GM23248 (cell line): Measurements from ENCODE around the gene LTO1. TPM values are rescaled to one million over a fixed set of nuclear protein-coding genes. Genes with fewer than 3 reads are reported as not detected.

Experiments used
- DNase-seq: peaks from one replicate; pipeline ENCODE4 v3.0.0-alpha.2; 2015
- H2AFZ ChIP-seq: fragments of 200-600 bp; sonication (generic); 2 replicates; pipeline ENCODE4 v1.6.1; 2016; ENCODE audit warnings: antibody characterized with exemption
- H3F3A ChIP-seq: fragments of 200-600 bp; sonication (generic); 2 replicates; pipeline ENCODE4 v1.6.1; 2016; ENCODE audit warnings: mild to moderate bottlenecking, antibody characterized with exemption, mixed run types; ENCODE audit not compliant: insufficient read depth
- H3K27ac ChIP-seq: fragments of 200-600 bp; sonication (generic); 2 replicates; pipeline ENCODE4 v1.5.1; 2016; ENCODE audit warnings: mild to moderate bottlenecking
- H3K27me3 ChIP-seq: fragments of 200-600 bp; sonication (generic); replicated peaks from 2 replicates; pipeline ENCODE4 v1.6.1; 2016; ENCODE audit warnings: mild to moderate bottlenecking; ENCODE audit not compliant: insufficient read depth
- H3K36me3 ChIP-seq: fragments of 200-600 bp; sonication (generic); 2 replicates; pipeline ENCODE4 v1.6.1; 2016; ENCODE audit warnings: low read depth, mild to moderate bottlenecking
- H3K4me1 ChIP-seq: fragments of 200-600 bp; sonication (generic); 2 replicates; pipeline ENCODE4 v1.6.1; 2016; ENCODE audit warnings: mild to moderate bottlenecking; ENCODE audit not compliant: insufficient read depth
- H3K4me2 ChIP-seq: fragments of 200-600 bp; sonication (generic); one replicate; pipeline ENCODE4 v1.6.1; 2016; ENCODE audit warnings: mild to moderate bottlenecking; ENCODE audit not compliant: unreplicated experiment
- H3K4me3 ChIP-seq: fragments of 200-600 bp; sonication (generic); 2 replicates; pipeline ENCODE4 v1.5.1; 2016; ENCODE audit warnings: mild to moderate bottlenecking
- H3K79me2 ChIP-seq: fragments of 200-600 bp; sonication (generic); 2 replicates; pipeline ENCODE4 v1.6.1; 2016; ENCODE audit warnings: mild to moderate bottlenecking; ENCODE audit not compliant: insufficient read depth
- H3K9ac ChIP-seq: fragments of 200-600 bp; sonication (generic); 2 replicates; pipeline ENCODE4 v1.6.1; 2016; ENCODE audit warnings: mild to moderate bottlenecking
- H3K9me2 ChIP-seq: fragments of 200-600 bp; sonication (generic); 2 replicates; pipeline ENCODE4 v1.6.1; 2016; ENCODE audit warnings: mixed run types, mild to moderate bottlenecking, moderate library complexity; ENCODE audit not compliant: insufficient read depth
- H3K9me3 ChIP-seq: fragments of 200-600 bp; sonication (generic); one replicate; pipeline ENCODE4 v1.6.1; 2017; ENCODE audit warnings: low read depth
- H4K20me1 ChIP-seq: fragments of 200-600 bp; sonication (generic); 2 replicates; pipeline ENCODE4 v1.6.0; 2016; ENCODE audit not compliant: insufficient read depth
- EZH2 ChIP-seq: fragments of 200-600 bp; sonication (generic); IDR thresholded peaks from 2 replicates; pipeline ENCODE4 v1.6.1; 2018; ENCODE audit warnings: antibody characterized with exemption, mild to moderate bottlenecking; ENCODE audit not compliant: insufficient read depth, poor library complexity, severe bottlenecking
- EZH2phosphoT487 ChIP-seq: fragments of 200-600 bp; sonication (generic); IDR thresholded peaks from 2 replicates; pipeline ENCODE4 v1.6.1; 2018; ENCODE audit warnings: antibody characterized with exemption, moderate library complexity, mild to moderate bottlenecking, low read depth; ENCODE audit not compliant: insufficient read depth
- WGBS, 2 experiments: methylation state at CpG; one replicate each; pipeline ENCODE4 v1.1.6; 2015 to 2017; ENCODE audit warnings: low lambda C conversion rate in 2 of 2, low coverage in 1 of 2; ENCODE audit errors: missing lambda C conversion rate in 2 of 2; 5-methylcytosine and 5-hydroxymethylcytosine counted together
- in situ Hi-C: fragments of 300-500 bp; cut with MboI; formaldehyde crosslinking; loops from 2 replicates; pipeline ENCODE4 v1.15.0; 2020
- polyA plus RNA-seq: library from polyadenylated mRNA; unstranded; fragments of >200 nt; fragmentation: Nextera tagmentation; extraction: Ambion mirVana; gene quantifications from 2 replicates; pipeline ENCODE4 v1.2.1, GENCODE V29; 2016
- total RNA-seq: library from RNA; depleted of rRNA; stranded (reverse); fragments of >200 nt; shearing (Covaris generic); gene quantifications from 2 replicates; pipeline ENCODE4 v1.2.3, GENCODE V29; 2014

Gene LTO1
- total and polyA plus RNA-seq, 2 experiments from 2014 or later = 20.6 to 26.2 TPM

- peak overlapping the region; percentile 85 for H3K4me3 ChIP-seq
- H3K9ac ChIP-seq = peak overlapping the region; percentile 96
- H3K4me1 ChIP-seq = 0 out of 2 replicates have a peak, but pooled peaks cover 11% of the 10 kb centered on the region
- 4 to 5% methylated on average over 49 to 57 of the region's 63 CpGs for WGBS, 2 experiments
- no peaks in the 10 kb centered on the region for H3K36me3 ChIP-seq
- H3K9me2 ChIP-seq = no peaks in the 10 kb centered on the region
- peak; percentile 94 for DNase-seq
- H3F3A ChIP-seq = peaks cover 12% of the 10 kb centered on the region; the same call in 1 of the 2 replicates
- H3K27me3 ChIP-seq = no peaks in the 10 kb centered on the region
- peak overlapping the region; percentile 97 for H3K27ac ChIP-seq
- H3K9me3 ChIP-seq = no peaks in the 10 kb centered on the region
- TF ChIP-seq EZH2phosphoT487 = no peak
- peak overlapping the region; percentile 95 for H2AFZ ChIP-seq
- peaks cover 21% of the 10 kb centered on the region for H3K79me2 ChIP-seq
- no peaks in the 10 kb centered on the region for H4K20me1 ChIP-seq
- in situ Hi-C loops = loop anchor here (10.0 kb wide), 1 partner anchor 342 kb away; the partner anchor contains the start of gene MYEOV
- peak overlapping the region; percentile 100 for H3K4me2 ChIP-seq
These were observed 38.5 kb downstream of the LTO1 start for GRCh38 chr11:69636512-69637197.

DNA sequence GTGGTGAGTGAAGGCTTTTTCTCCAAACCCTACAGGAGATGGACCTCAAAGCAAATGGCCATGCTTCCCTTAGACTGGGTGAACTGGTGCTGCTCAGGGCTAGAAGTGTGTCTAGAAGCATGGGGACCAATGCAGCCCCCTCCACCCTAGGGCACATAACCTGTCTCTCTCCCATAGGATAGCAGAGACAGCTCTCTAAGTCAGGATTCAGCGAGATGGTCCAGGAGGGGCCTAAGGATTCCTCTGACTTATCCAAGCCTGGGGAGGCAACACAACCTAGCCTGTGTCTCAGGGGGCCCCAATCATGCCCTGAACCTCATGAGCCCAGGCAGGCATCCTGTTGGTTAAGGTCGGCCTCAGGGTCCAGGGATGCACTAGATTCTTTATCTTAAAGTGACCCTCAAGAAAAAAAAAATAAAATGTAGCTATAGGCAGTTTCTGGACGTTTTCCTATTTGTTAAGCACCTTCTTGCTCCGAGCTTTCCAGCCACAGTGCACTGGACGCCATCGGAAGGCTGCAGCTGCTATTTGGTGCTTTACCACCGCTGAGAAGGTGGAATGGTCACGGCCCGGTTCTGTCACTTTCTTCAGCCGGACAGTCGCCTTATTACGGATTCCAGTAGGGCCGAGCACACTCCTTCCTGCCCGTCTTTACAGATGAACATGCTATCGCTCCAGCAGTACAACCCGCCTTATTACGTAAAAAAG, 39.2 kb downstream of the LTO1 start:
- Histone ChIP-seq H3K9me3 (no peaks in the 10 kb centered on the region), H3K27me3 (no peaks in the 10 kb centered on the region), H3K4me1 (0 out of 2 replicates have a peak, but pooled peaks cover 11% of the 10 kb centered on the region), H4K20me1 (no peaks in the 10 kb centered on the region), H3K4me2 (peak overlapping the region; percentile 100), H3F3A (peaks cover 12% of the 10 kb centered on the region; the same call in 1 of the 2 replicates), H3K27ac (peak overlapping the region; percentile 97), H3K9ac (peak overlapping the region; percentile 96), H3K4me3 (peak overlapping the region; percentile 85), H3K9me2 (no peaks in the 10 kb centered on the region), H2AFZ (peak overlapping the region; percentile 95), H3K79me2 (peaks cover 14% of the 10 kb centered on the region), H3K36me3 (no peaks in the 10 kb centered on the region)
- TF ChIP-seq EZH2 = no peak
- TF ChIP-seq EZH2phosphoT487 = no peak
- WGBS, 2 experiments = 14 to 18% methylated on average over 17 of the region's 17 CpGs
- in situ Hi-C loops = loop anchor here (10.0 kb wide), 1 partner anchor 341 kb away; the partner anchor contains the start of gene MYEOV
- DNase-seq = no peak

DNA sequence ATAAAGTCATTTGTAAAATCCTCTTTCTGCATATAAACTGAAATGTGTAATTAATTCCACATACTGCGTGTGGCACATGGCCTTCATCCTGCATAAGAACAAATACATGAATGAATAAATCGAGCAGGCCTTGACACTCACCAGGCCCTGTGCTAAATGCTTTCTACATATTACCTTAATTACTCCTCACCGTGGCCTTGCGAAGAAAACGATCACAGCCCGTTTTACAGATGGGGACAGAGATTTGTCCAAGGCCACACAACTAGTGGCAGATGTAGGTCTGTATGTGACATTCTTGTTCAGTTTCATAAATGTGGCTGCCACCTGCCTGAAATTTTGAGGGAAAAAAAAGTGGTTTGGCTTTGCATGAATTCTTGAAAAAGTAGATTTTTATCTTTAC, 40.0 kb downstream of the LTO1 start:
- H3K9me3 ChIP-seq = no peaks in the 10 kb centered on the region
- no peaks in the 10 kb centered on the region for H4K20me1 ChIP-seq
- 0 out of 2 replicates have a peak, but pooled peaks cover 11% of the 10 kb centered on the region for H3K4me1 ChIP-seq
- WGBS, 2 experiments = 98% methylated on average over 6 of the region's 6 CpGs
- H3K27ac ChIP-seq = no peak overlapping the region
- no peak overlapping the region for H3K4me3 ChIP-seq
- DNase-seq = no peak
- H3K9me2 ChIP-seq = no peaks in the 10 kb centered on the region
- no peak overlapping the region for H3K4me2 ChIP-seq
- no peaks in the 10 kb centered on the region for H3K36me3 ChIP-seq
- H2AFZ ChIP-seq = no peak overlapping the region
- H3K9ac ChIP-seq = no peak overlapping the region
- peaks cover 7% of the 10 kb centered on the region; the same call in 1 of the 2 replicates for H3F3A ChIP-seq
- in situ Hi-C loops = loop anchor here (10.0 kb wide), 1 partner anchor 340 kb away; the partner anchor contains the start of gene MYEOV
- no peaks in the 10 kb centered on the region for H3K27me3 ChIP-seq
- H3K79me2 ChIP-seq = peaks cover 8% of the 10 kb centered on the region; the same call in 1 of the 2 replicates
- TF ChIP-seq EZH2phosphoT487 = no peak

GRCh38 chr11:69634590-69634989, 40.6 kb downstream of the LTO1 start:
- Histone ChIP-seq H3K4me2 (no peak overlapping the region), H3K36me3 (no peaks in the 10 kb centered on the region), H3K27ac (no peak overlapping the region), H3K9me3 (no peaks in the 10 kb centered on the region), H4K20me1 (no peaks in the 10 kb centered on the region), H3K4me3 (no peak overlapping the region), H3K4me1 (0 out of 2 replicates have a peak, but pooled peaks cover 11% of the 10 kb centered on the region), H3K9ac (no peak overlapping the region), H3F3A (peaks cover 1% of the 10 kb centered on the region; the same call in 1 of the 2 replicates), H3K79me2 (peaks cover 2% of the 10 kb centered on the region; the same call in 1 of the 2 replicates), H3K9me2 (no peaks in the 10 kb centered on the region), H3K27me3 (no peaks in the 10 kb centered on the region), H2AFZ (no peak overlapping the region)
- no peak for DNase-seq
- WGBS, 2 experiments = 81 to 87% methylated on average over 7 of the region's 7 CpGs
- TF ChIP-seq EZH2phosphoT487 (no peak), EZH2 (no peak)
- in situ Hi-C loops = loop anchor here (10.0 kb wide), 1 partner anchor 340 kb away; the partner anchor contains the start of gene MYEOV
